Kidney (tissue), 14 donors: ENCODE data around the gene DIAPH1. TPM values are rescaled to one million over a fixed set of nuclear protein-coding genes. Genes with fewer than 3 reads are reported as not detected.

ENCODE experiments used
- DNase-seq, 5 donors: peaks; one replicate each; pipeline ENCODE4 v3.0.0-alpha.2; 2013 to 2020
- FAIRE-seq: peaks from 2 replicates; lab custom pipeline; 2012; peaks lifted over from hg19 to GRCh38; lab: Jason Lieb, UNC
- H3K27ac ChIP-seq, 2 donors: one replicate each; pipeline ENCODE4 v1.7.0; 2013; ENCODE audit warnings: low read depth in 2 of 2, low read length in 2 of 2, inconsistent platforms in 1 of 2
- H3K27me3 ChIP-seq: one replicate; pipeline ENCODE4 v1.7.1; 2013; ENCODE audit warnings: low read length, inconsistent platforms; ENCODE audit not compliant: control insufficient read depth, insufficient read depth
- H3K36me3 ChIP-seq, 3 donors: one replicate each; pipeline versions ENCODE4 v1.7.0 to v1.7.1; 2013; ENCODE audit warnings: low read length in 3 of 3, control low read depth in 1 of 3, inconsistent platforms in 1 of 3; ENCODE audit not compliant: insufficient read depth in 3 of 3, control insufficient read depth in 2 of 3
- H3K4me1 ChIP-seq, 3 donors: one replicate each; pipeline versions ENCODE4 v1.7.0 to v1.7.1; 2013; ENCODE audit warnings: low read length in 3 of 3, inconsistent platforms in 1 of 3, low read depth in 1 of 3; ENCODE audit not compliant: control insufficient read depth in 2 of 3, insufficient read depth in 2 of 3
- H3K4me3 ChIP-seq, 3 donors: one replicate each; pipeline versions ENCODE4 v1.7.0 to v1.8.1; 2013; ENCODE audit warnings: low read length in 3 of 3, control low read depth in 1 of 3, inconsistent platforms in 1 of 3
- H3K9ac ChIP-seq, 3 donors: one replicate each; pipeline versions ENCODE4 v1.7.0 to v1.7.1; 2013; ENCODE audit warnings: low read length in 3 of 3, control low read depth in 1 of 3, inconsistent platforms in 1 of 3
- H3K9me3 ChIP-seq, 3 donors: one replicate each; pipeline versions ENCODE4 v1.7.0 to v1.7.1; 2013; ENCODE audit warnings: low read length in 3 of 3, control low read depth in 1 of 3, inconsistent platforms in 1 of 3; ENCODE audit not compliant: control insufficient read depth in 2 of 3, insufficient read depth in 1 of 3
- intact Hi-C: fragments of 100-400 bp; cut with DNase I; formaldehyde crosslinking; loops from one replicate; pipeline ENCODE4 v1.11.1; 2022
- polyA plus RNA-seq: library from polyadenylated mRNA; stranded (reverse); fragments of 350-450 nt; fragmentation: Illumina TruSeq; extraction: RNeasy Lipid Tissue Mini Kit (QIAGEN cat#74804); gene quantifications from one replicate; pipeline ENCODE4 v1.2.3, GENCODE V29; 2014; ENCODE audit warnings: low read depth, low replicate concordance; ENCODE audit not compliant: insufficient read depth
- total RNA-seq: library from RNA; stranded (reverse); fragmentation: NEBNext Ultra II Directional; extraction: Animal tissue kit (Norgen Biotek cat#: 25700); gene quantifications from one replicate; pipeline ENCODE4 v1.2.1, GENCODE V29; 2021
- TF ChIP-seq, protein P1 (sequence below): IDR thresholded peaks from 3 replicates; pipeline ENCODE4 v1.5.1; 2012; ENCODE audit warnings: mild to moderate bottlenecking, moderate library complexity, borderline replicate concordance; ENCODE audit not compliant: insufficient read depth; ENCODE audit errors: extremely low read depth
- donor health status: control.
- donor health status: control.
- donor health status: control.
- donor health status: control.
- donor health status: control.
- donor health status: DM: yes; HTN: yes; CAD: no.
- donor health status: Normal renal cell carcinoma (clear cell type).

DIAPH1 gene
- total and polyA plus RNA-seq, 2 donors from 2014 or later = 60.6 to 156 TPM

GRCh38 chr5:141608557-141608956 is 10.2 kb downstream of the DIAPH1 start:
- H3K9me3 ChIP-seq = no peaks in the 10 kb centered on the region
- peaks cover 0 to 29% (median 8%) of the 10 kb centered on the region in 3 donors for H3K4me1 ChIP-seq
- DNase-seq = peak in 2 of 5 donors; percentile 31 to 53
- H3K36me3 ChIP-seq = no peaks in the 10 kb centered on the region
- peak overlapping the region; percentile 47 to 78 for H3K27ac ChIP-seq
- intact Hi-C loops = no loop called here
- no peak for FAIRE-seq
- no peak overlapping the region for H3K9ac ChIP-seq
- H3K4me3 ChIP-seq = no peak overlapping the region
- H3K27me3 ChIP-seq = no peaks in the 10 kb centered on the region
- TF ChIP-seq, protein P1, sequence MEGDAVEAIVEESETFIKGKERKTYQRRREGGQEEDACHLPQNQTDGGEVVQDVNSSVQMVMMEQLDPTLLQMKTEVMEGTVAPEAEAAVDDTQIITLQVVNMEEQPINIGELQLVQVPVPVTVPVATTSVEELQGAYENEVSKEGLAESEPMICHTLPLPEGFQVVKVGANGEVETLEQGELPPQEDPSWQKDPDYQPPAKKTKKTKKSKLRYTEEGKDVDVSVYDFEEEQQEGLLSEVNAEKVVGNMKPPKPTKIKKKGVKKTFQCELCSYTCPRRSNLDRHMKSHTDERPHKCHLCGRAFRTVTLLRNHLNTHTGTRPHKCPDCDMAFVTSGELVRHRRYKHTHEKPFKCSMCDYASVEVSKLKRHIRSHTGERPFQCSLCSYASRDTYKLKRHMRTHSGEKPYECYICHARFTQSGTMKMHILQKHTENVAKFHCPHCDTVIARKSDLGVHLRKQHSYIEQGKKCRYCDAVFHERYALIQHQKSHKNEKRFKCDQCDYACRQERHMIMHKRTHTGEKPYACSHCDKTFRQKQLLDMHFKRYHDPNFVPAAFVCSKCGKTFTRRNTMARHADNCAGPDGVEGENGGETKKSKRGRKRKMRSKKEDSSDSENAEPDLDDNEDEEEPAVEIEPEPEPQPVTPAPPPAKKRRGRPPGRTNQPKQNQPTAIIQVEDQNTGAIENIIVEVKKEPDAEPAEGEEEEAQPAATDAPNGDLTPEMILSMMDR = no peak

DNA sequence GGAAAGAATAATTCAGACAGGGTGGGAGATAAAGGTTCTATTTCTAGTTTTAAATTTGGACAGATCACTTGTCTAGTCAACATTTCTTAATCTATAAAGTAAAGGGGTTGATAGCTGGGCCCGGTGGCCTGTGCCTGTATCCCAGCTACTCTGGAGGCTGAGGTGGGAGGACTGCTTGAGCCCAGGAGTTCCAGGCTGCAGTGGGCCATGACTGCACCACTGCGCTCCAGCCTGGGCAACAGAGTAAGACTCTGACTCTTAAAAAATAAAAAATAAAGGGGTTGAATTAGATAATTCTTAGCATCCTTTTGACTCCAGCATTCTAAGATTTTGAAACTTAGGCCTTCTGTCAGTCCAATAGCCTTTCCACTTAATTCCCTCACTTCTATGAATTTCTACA is 10.8 kb downstream of the DIAPH1 start:
- intact Hi-C loops = no loop called here
- Histone ChIP-seq H3K9ac (peak overlapping the region in 1 of 3 donors; percentile 10), H3K27me3 (no peaks in the 10 kb centered on the region), H3K36me3 (no peaks in the 10 kb centered on the region), H3K27ac (peak overlapping the region; percentile 47 to 78), H3K9me3 (no peaks in the 10 kb centered on the region), H3K4me1 (peaks cover 0 to 29% (median 8%) of the 10 kb centered on the region in 3 donors), H3K4me3 (peak overlapping the region in 1 of 3 donors; percentile 10)
- FAIRE-seq = no peak
- TF ChIP-seq, protein P1 = no peak
- DNase-seq = no peak

DNA sequence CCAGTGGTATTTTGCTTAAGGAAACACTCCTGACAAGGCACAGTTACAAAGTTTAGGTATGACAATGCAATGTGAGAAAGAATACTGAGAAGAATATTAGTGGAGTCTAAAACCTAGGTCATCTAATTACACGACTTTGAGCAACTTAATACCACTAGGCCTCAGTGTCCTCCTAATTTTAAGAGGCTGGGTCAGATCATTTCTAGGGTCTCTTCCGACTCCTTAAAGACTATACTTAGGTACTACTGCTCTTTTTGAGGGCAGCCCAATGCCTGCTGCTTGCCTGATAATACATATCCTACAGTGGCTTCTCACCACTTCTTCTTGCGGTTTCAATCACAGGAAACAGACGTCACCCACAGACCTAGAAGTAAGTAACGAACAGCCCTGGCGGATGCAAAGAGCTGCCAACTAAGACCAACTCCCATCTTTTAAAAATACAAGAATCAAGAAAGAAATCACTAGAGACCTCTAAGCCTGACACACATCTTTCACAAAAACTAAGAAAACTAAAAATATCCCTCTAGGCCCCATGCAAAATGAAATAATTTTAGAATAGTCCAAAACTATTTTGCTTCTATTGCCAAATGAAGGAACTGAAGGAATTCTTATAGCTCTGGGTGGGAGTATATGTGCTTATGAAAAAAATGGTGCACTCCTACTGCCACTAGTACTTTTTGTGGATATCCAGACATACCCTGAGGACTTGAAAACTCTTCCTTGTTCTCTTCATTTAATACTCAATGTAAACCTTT is 13.1 kb downstream of the DIAPH1 start:
- DNase-seq (peak in 1 of 5 donors; percentile 26), FAIRE-seq (no peak)
- TF ChIP-seq, protein P1 = no peak
- H3K9me3 ChIP-seq = no peaks in the 10 kb centered on the region
- peak overlapping the region in 1 of 2 donors; percentile 57 for H3K27ac ChIP-seq
- intact Hi-C loops = no loop called here
- H3K36me3 ChIP-seq = no peaks in the 10 kb centered on the region
- H3K4me1 ChIP-seq = peaks cover 0 to 22% (median 8%) of the 10 kb centered on the region in 3 donors
- H3K9ac ChIP-seq = no peak overlapping the region
- H3K27me3 ChIP-seq = no peaks in the 10 kb centered on the region
- no peak overlapping the region for H3K4me3 ChIP-seq
